HFFc6 (cell line): Measurements from ENCODE around the gene HEPN1. TPM values are rescaled to one million over a fixed set of nuclear protein-coding genes. Genes with fewer than 3 reads are reported as not detected.

ENCODE experiments used
- DNase-seq: peaks from one replicate; pipeline ENCODE4 v3.0.0-alpha.2; 2018
- H3K27ac Mint-ChIP-seq: 2 replicates; pipeline ENCODE4 v1.8.0; 2020; ENCODE audit warnings: mild to moderate bottlenecking, mixed read lengths
- H3K27me3 Mint-ChIP-seq: 2 replicates; pipeline ENCODE4 v1.8.0; 2021; ENCODE audit warnings: mild to moderate bottlenecking, moderate library complexity, mixed read lengths; ENCODE audit not compliant: insufficient read depth
- H3K36me3 Mint-ChIP-seq: 2 replicates; pipeline ENCODE4 v1.8.0; 2021; ENCODE audit warnings: low read depth, mixed read lengths
- H3K4me1 Mint-ChIP-seq: 2 replicates; pipeline ENCODE4 v1.8.0; 2020; ENCODE audit warnings: low read depth, mixed read lengths
- H3K4me3 Mint-ChIP-seq: 2 replicates; pipeline ENCODE4 v1.8.0; 2020; ENCODE audit warnings: mild to moderate bottlenecking, moderate library complexity, mixed read lengths
- H3K9me3 Mint-ChIP-seq: 2 replicates; pipeline ENCODE4 v1.8.0; 2020; ENCODE audit warnings: mild to moderate bottlenecking, mixed read lengths
- total RNA-seq, 6 experiments: library from RNA; stranded (reverse); fragmentation: NEBNext Ultra II Directional; extraction: Animal tissue kit (Norgen Biotek cat#: 25700); gene quantifications; 2 replicates in 1 of 6; 3 replicates in 5 of 6; pipeline ENCODE4 v1.2.3, GENCODE V29; 2021
- TF ChIP-seq, protein P1 (sequence below): fragments of 200-600 bp; sonication (generic); IDR thresholded peaks from 2 replicates; pipeline ENCODE4 v1.5.0; 2021; ENCODE audit warnings: antibody characterized with exemption, mild to moderate bottlenecking

HEPN1 gene
- total RNA-seq, 6 experiments from 2014 or later: not detected

DNA sequence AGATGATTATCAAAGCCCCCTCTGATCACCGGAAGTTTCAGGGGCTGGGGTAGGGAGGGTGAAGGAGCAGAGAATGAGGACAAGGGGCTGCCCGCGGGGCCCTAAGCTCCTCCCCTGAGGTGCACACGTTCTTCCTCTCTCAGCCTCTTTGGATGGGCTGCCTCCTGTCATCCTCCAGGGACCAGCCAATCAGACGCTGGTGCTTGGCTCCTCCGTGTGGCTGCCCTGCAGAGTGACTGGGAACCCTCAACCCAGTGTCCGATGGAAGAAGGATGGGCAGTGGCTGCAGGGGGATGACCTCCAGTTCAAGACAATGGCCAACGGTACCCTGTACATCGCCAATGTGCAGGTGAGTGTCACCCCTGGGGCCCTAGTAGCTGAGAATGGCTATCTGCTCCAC lies 46.3 kb upstream of the HEPN1 start:
- peaks cover 51% of the 10 kb centered on the region for H3K27me3 Mint-ChIP-seq

DNA sequence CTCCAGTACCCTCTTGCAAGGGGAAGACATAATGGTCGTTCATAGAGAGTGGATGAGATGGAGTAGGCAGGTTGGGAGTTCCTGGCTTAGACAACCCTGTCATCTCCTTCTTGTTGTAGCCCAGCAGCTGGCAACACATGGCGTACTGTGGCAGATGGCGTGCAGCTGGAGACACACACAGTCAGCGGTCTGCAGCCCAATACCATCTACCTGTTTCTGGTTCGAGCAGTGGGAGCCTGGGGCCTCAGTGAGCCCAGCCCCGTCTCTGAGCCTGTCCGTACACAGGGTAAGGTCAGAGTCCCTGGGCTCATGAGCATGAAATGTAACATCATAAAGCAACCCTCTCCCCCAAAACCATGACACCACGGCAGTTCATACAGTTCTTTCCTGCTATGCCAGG lies 45.1 kb upstream of the HEPN1 start:
- H3K27me3 Mint-ChIP-seq: peaks cover 43% of the 10 kb centered on the region
- no peaks in the 10 kb centered on the region for H3K36me3 Mint-ChIP-seq
- peaks cover 7% of the 10 kb centered on the region for H3K4me1 Mint-ChIP-seq

More for the DNA sequence above, 46.3 kb upstream of the HEPN1 start:
- Mint-ChIP-seq H3K4me1 (peaks cover 7% of the 10 kb centered on the region), H3K4me3 (no peak overlapping the region), H3K36me3 (no peaks in the 10 kb centered on the region), H3K9me3 (no peaks in the 10 kb centered on the region), H3K27ac (no peak overlapping the region)
- TF ChIP-seq, protein P1, sequence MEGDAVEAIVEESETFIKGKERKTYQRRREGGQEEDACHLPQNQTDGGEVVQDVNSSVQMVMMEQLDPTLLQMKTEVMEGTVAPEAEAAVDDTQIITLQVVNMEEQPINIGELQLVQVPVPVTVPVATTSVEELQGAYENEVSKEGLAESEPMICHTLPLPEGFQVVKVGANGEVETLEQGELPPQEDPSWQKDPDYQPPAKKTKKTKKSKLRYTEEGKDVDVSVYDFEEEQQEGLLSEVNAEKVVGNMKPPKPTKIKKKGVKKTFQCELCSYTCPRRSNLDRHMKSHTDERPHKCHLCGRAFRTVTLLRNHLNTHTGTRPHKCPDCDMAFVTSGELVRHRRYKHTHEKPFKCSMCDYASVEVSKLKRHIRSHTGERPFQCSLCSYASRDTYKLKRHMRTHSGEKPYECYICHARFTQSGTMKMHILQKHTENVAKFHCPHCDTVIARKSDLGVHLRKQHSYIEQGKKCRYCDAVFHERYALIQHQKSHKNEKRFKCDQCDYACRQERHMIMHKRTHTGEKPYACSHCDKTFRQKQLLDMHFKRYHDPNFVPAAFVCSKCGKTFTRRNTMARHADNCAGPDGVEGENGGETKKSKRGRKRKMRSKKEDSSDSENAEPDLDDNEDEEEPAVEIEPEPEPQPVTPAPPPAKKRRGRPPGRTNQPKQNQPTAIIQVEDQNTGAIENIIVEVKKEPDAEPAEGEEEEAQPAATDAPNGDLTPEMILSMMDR: no peak
- DNase-seq: no peak

DNA sequence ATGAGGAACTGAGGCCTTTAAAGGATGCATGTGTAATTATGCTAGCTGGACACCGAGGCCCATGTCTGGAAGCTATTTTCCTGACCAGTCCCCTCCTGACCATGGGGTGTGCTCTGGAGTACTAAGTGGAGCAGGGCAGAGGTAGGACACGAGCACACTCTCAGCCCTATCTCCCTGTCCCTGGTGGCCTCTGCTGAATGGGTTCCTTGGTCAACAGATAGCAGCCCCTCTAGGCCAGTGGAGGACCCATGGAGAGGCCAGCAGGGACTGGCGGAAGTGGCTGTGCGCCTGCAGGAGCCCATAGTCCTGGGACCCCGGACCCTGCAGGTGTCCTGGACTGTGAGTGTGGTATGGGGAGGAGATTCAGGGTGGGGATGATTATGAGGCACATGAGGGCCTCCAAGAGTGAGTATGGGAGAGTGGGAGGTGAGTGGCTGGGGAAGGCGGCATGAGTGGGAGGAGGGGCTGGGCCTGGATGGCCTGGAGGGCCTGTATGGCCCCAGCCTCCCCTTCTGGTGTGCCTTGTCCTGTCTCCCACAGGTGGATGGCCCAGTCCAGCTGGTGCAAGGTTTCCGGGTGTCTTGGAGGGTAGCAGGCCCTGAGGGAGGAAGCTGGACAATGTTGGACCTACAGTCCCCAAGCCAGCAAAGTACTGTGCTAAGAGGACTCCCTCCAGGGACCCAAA lies 44.3 kb upstream of the HEPN1 start:
- Mint-ChIP-seq H3K27me3 (peaks cover 38% of the 10 kb centered on the region), H3K9me3 (no peaks in the 10 kb centered on the region), H3K4me3 (no peak overlapping the region), H3K27ac (no peak overlapping the region), H3K4me1 (peaks cover 7% of the 10 kb centered on the region), H3K36me3 (no peaks in the 10 kb centered on the region)
- TF ChIP-seq, protein P1: no peak
- DNase-seq: no peak

More for the DNA sequence above, 45.1 kb upstream of the HEPN1 start:
- Mint-ChIP-seq H3K4me3 (no peak overlapping the region), H3K27ac (no peak overlapping the region), H3K9me3 (no peaks in the 10 kb centered on the region)
- DNase-seq: no peak
- TF ChIP-seq, protein P1: no peak

DNA sequence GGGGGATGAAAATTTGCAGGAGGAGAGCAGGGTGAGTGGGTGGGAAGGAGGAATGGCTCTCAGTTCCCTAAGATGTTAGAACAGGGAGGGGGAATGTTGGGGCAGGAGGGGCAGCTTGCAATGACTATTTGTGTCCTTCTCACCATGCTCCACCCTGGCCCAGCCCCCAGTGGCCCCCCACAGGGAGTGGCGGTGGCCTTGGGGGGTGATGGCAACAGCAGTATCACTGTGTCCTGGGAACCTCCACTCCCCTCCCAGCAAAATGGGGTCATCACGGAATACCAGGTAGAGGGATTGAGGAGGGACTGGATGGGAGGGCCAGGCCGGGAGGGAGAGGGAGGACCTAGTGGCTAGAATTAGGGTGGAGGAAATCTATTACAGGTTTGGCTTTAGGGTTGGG lies 43.6 kb upstream of the HEPN1 start:
- H3K27me3 Mint-ChIP-seq: peaks cover 31% of the 10 kb centered on the region
- no peak overlapping the region for H3K27ac Mint-ChIP-seq
- H3K9me3 Mint-ChIP-seq: no peaks in the 10 kb centered on the region
- peaks cover 7% of the 10 kb centered on the region for H3K4me1 Mint-ChIP-seq
- no peak for DNase-seq
- H3K4me3 Mint-ChIP-seq: peak overlapping the region; percentile 89
- TF ChIP-seq, protein P1: no peak
- H3K36me3 Mint-ChIP-seq: no peaks in the 10 kb centered on the region

DNA sequence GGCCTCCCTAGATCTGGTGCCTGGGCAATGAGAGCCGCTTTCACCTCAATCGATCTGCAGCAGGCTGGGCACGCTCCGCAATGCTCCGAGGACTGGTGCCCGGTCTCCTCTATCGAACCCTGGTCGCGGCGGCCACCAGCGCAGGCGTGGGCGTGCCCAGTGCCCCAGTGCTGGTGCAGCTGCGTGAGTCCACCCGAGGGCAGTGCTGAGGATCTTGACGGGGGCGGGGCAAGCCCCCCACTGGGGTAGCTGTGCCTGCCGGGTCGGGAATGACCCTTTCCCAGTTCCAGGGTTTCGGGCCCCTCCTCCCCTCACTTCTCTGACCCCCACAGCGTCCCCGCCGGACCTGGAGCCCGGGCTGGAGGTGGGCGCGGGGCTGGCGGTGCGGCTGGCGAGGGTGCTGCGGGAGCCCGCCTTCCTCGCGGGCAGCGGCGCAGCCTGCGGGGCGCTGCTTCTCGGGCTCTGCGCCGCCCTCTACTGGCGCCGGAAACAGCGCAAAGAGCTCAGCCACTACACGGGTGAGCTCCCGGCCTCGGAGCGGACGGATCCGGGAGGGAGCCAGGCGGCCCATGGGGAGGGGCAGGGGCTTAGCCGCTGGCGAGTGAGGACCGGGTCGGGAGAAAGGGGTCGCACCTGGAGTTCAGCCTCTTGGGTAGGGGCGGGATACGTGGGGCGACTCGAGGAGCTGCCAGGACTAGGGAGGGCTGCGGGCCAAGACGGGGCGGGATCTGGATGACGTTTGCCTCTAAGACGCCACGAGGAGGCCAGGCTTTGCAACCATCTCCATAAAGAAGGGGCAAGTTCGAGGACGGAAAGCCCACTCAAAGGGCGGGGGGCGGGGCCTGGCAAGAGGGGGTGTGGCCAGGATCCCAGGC lies 42.9 kb upstream of the HEPN1 start:
- Mint-ChIP-seq H3K4me3 (peak overlapping the region; percentile 89), H3K27ac (peak overlapping the region; percentile 95), H3K9me3 (no peaks in the 10 kb centered on the region), H3K36me3 (no peaks in the 10 kb centered on the region), H3K27me3 (peaks cover 24% of the 10 kb centered on the region), H3K4me1 (peaks cover 7% of the 10 kb centered on the region)
- peak; percentile 65 for DNase-seq
- TF ChIP-seq, protein P1: peak; percentile 86
